Breast epithelium (tissue), 4 donors: ENCODE measurements around the gene STX16. TPM values are rescaled to one million over a fixed set of nuclear protein-coding genes. Genes with fewer than 3 reads are reported as not detected.

Experiments
- DNase-seq, 2 donors: peaks; one replicate each; pipeline ENCODE4 v3.0.0-alpha.2; 2019; ENCODE audit warnings: low spot score in 2 of 2
- H3K27ac ChIP-seq, 2 donors: fragments of 200-600 bp; sonication (generic) in 1 of 2; one replicate each; pipeline ENCODE4 v1.5.1; 2016 to 2019; ENCODE audit warnings: mild to moderate bottlenecking in 1 of 2
- H3K27me3 ChIP-seq, 2 donors: fragments of 200-600 bp; sonication (generic) in 1 of 2; one replicate each; pipeline versions ENCODE4 v1.5.1 to v1.6.0; 2017 to 2019; ENCODE audit warnings: control low read depth in 1 of 2, mild to moderate bottlenecking in 1 of 2
- H3K36me3 ChIP-seq: fragments of 200-600 bp; one replicate; pipeline ENCODE4 v1.5.1; 2019
- H3K4me1 ChIP-seq, 2 donors: fragments of 200-600 bp; sonication (generic); one replicate each; pipeline ENCODE4 v1.5.1; 2016 to 2019; ENCODE audit warnings: control low read depth in 1 of 2
- H3K4me3 ChIP-seq, 3 donors: fragments of 200-600 bp; sonication (generic); 1 replicate in 2 of 3; 2 replicates in 1 of 3; pipeline ENCODE4 v1.5.1; 2016 to 2019; ENCODE audit warnings: mild to moderate bottlenecking in 3 of 3, moderate library complexity in 2 of 3
- H3K9me3 ChIP-seq, 2 donors: fragments of 200-600 bp; sonication (generic) in 1 of 2; one replicate each; pipeline ENCODE4 v1.5.1; 2016 to 2019; ENCODE audit warnings: control low read depth in 1 of 2
- POLR2A ChIP-seq: fragments of 450-650 bp; IDR thresholded peaks from one replicate; pipeline ENCODE4 v1.6.1; 2016; ENCODE audit warnings: antibody characterized with exemption, mild to moderate bottlenecking, moderate library complexity
- POLR2AphosphoS5 ChIP-seq, 3 donors: sonication (generic); formaldehyde crosslinking; IDR thresholded peaks; one replicate each; pipeline ENCODE4 v1.6.1; 2017; ENCODE audit warnings: antibody characterized with exemption in 3 of 3
- intact Hi-C: fragments of 100-400 bp; cut with DNase I; formaldehyde crosslinking; loops from one replicate; pipeline ENCODE4 v1.15.1; 2023; ENCODE audit warnings: low total_unique reads
- total RNA-seq, 3 donors: library from RNA; depleted of rRNA; stranded (reverse); fragments of >200 nt; gene quantifications; one replicate each; pipeline ENCODE4 v1.1.0, GENCODE V29; 2016
- TF ChIP-seq, protein P1 (sequence below), 3 donors: fragments of 450-650 bp; IDR thresholded peaks; one replicate each; pipeline ENCODE4 v1.5.1; 2016 to 2017; ENCODE audit warnings: antibody characterized with exemption in 3 of 3, mild to moderate bottlenecking in 3 of 3, moderate library complexity in 3 of 3

STX16 gene
- total RNA-seq, 3 donors from 2014 or later: 54.4 to 76.5 (median 74.4) TPM

DNA sequence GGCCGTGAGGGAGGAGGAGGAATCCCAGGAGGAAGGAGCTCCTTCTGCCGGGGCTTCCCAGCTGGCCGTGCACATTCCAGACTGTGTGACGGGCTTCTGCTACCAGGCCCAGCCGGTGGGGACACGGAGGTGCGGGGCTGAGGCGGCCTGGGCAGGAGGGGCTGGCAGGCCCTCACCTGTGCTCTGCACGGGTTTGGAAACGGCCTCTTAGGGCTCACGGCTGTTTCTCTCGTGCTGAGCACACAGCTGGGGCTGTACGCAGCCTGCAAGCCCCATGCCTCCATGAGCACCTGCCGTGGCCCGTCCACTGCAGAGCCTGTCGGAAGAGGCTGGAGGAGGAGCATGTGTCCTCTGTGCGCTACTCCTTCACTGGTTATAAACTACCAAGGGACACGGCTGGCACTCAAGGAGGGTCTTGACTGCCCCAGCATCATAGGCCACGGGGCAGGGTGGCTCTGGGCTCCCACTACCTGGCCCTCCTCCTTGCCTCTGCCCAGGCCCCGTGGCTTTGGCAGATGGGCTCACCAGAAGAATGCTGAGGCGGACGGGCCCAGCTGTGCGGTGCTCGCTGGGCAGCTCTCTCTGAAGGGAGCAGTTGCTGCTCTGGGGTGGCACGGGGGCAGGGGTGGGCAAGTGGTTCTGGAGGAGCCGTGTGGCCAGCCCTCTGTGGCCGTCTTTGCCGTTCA is 57.3 kb downstream of the STX16 start:
- Histone ChIP-seq H3K27ac (no peak overlapping the region), H3K27me3 (no peaks in the 10 kb centered on the region), H3K4me1 (no peaks in the 10 kb centered on the region), H3K9me3 (no peaks in the 10 kb centered on the region), H3K36me3 (no peaks in the 10 kb centered on the region), H3K4me3 (no peak overlapping the region)
- peak in 1 of 2 donors; percentile 10 for DNase-seq
- intact Hi-C loops: no loop called here
- TF ChIP-seq POLR2AphosphoS5 (IDR thresholded peaks at IDR 0.05) (no peak), POLR2A (no peak)
- TF ChIP-seq, protein P1, sequence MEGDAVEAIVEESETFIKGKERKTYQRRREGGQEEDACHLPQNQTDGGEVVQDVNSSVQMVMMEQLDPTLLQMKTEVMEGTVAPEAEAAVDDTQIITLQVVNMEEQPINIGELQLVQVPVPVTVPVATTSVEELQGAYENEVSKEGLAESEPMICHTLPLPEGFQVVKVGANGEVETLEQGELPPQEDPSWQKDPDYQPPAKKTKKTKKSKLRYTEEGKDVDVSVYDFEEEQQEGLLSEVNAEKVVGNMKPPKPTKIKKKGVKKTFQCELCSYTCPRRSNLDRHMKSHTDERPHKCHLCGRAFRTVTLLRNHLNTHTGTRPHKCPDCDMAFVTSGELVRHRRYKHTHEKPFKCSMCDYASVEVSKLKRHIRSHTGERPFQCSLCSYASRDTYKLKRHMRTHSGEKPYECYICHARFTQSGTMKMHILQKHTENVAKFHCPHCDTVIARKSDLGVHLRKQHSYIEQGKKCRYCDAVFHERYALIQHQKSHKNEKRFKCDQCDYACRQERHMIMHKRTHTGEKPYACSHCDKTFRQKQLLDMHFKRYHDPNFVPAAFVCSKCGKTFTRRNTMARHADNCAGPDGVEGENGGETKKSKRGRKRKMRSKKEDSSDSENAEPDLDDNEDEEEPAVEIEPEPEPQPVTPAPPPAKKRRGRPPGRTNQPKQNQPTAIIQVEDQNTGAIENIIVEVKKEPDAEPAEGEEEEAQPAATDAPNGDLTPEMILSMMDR (IDR thresholded peaks at IDR 0.05): no peak

DNA sequence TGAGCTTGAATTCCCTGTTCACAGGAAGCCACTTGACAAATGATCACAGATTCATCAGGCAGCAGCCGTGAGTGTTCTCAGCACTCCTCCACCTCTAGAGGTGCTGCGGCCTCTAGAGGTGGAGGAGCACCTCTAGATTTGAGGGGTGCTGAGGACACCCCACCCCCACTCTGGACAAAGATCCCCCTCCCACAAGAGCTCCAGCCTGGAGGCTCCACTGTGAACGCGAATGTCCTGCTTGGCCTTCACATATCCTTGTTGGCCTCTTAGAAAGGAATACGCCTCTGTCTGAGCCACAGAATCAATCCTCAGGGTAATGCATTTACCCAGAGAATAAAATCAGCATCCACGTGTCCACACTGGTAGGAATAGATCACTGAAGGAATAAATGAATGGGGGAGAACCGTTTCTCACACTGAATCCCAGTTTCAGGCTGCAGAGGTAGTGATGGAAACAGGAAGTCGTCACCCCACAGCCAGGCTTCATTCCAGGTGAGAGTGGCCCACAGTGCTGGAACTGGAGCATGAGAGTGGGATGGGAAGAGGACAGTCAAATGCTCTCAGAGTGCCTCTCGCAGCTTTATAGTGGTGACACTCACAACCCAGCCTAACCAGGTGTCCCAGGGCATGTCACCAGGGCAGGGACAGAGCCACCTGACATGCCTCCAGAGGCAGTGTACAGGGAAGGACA is 58.1 kb downstream of the STX16 start:
- Histone ChIP-seq H3K27me3 (no peaks in the 10 kb centered on the region), H3K27ac (no peak overlapping the region), H3K9me3 (no peaks in the 10 kb centered on the region), H3K4me3 (no peak overlapping the region), H3K4me1 (no peaks in the 10 kb centered on the region), H3K36me3 (no peaks in the 10 kb centered on the region)
- TF ChIP-seq POLR2A (no peak), POLR2AphosphoS5 (IDR thresholded peaks at IDR 0.05) (no peak)
- TF ChIP-seq, protein P1 (IDR thresholded peaks at IDR 0.05): no peak
- DNase-seq: peak in 1 of 2 donors; percentile 10
- intact Hi-C loops: no loop called here

DNA sequence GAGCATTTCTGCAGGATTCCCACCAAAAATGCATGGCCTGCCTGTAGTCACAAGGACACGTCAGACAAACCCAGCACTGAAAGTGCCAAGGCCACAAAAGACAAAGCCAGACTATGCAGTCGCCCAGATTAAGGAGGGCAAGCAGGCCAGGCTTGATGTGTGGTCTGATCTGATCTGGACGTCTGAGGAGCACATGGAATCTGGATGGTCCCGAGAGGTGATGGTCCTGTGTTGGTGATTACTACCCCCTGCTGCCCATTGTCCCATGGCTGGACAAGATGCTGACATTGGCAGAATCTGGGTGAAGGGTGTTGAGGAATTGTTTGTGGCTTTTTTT is 58.6 kb downstream of the STX16 start:
- intact Hi-C loops: no loop called here
- Histone ChIP-seq H3K9me3 (no peaks in the 10 kb centered on the region), H3K4me1 (no peaks in the 10 kb centered on the region), H3K4me3 (no peak overlapping the region), H3K36me3 (no peaks in the 10 kb centered on the region), H3K27ac (no peak overlapping the region), H3K27me3 (no peaks in the 10 kb centered on the region)
- DNase-seq: peak in 1 of 2 donors; percentile 12
- TF ChIP-seq, protein P1 (IDR thresholded peaks at IDR 0.05): no peak
- TF ChIP-seq POLR2A (no peak), POLR2AphosphoS5 (IDR thresholded peaks at IDR 0.05) (no peak)

DNA sequence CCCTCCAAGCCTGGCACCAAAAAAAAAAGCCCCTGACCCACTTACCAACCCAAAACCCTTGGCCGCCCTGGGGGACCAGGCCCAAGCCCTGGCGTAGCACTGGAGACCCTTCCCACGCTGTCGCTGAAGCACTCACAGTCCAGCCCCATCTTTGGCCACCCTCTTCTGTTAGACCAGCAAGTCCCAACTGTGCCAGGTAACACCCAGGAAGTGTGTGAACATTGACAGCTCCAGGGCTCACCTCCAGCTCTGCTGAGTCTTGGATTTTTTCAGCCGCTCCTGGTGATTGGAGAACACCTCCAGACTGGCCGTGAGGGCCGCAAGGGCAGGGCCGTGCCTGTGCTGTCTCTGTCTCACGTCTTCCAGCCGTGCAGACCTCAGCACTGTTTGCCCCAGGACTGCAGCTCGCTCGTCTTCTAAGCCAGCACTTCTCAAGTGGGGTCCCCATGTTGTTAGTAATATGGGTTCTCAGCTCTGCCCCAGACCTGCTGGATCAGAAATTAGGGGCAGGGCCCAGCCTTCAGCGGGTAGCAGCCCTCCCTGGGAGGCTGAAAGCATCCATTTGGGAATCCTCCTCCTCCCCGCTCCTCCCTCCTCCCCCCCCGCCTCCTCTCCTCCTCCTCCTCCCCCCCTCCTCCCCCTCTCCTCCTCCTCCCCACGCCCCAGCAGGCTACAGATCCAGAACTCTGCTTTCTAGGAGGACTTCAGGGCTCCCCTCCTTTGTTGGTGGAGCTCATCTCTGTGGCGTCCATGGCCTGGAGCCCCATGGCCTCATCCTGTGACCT is 59.6 kb downstream of the STX16 start:
- H3K4me3 ChIP-seq: no peak overlapping the region
- H3K4me1 ChIP-seq: no peaks in the 10 kb centered on the region
- intact Hi-C loops: no loop called here
- TF ChIP-seq POLR2AphosphoS5 (IDR thresholded peaks at IDR 0.05) (no peak), POLR2A (no peak)
- TF ChIP-seq, protein P1 (IDR thresholded peaks at IDR 0.05): no peak
- no peaks in the 10 kb centered on the region for H3K27me3 ChIP-seq
- no peaks in the 10 kb centered on the region for H3K36me3 ChIP-seq
- peak in 1 of 2 donors; percentile 6 for DNase-seq
- H3K27ac ChIP-seq: no peak overlapping the region
- H3K9me3 ChIP-seq: no peaks in the 10 kb centered on the region
